HepG2 (cell line): ENCODE measurements around the gene TAOK3. TPM values are rescaled to one million over a fixed set of nuclear protein-coding genes. Genes with fewer than 3 reads are reported as not detected.

Experiments
- ESRRA ChIP-seq: sonication (generic); formaldehyde crosslinking; IDR thresholded peaks from 2 replicates; pipeline ENCODE4 v1.5.1; 2020; ENCODE audit warnings: mild to moderate bottlenecking, low read depth, missing genetic modification reagents
- ISX ChIP-seq: sonication (generic); formaldehyde crosslinking; conservative IDR thresholded peaks from 2 replicates; pipeline ENCODE4 v1.5.0; 2020; ENCODE audit warnings: missing genetic modification reagents
- MAFK ChIP-seq, 2 experiments: IDR thresholded peaks in 1 of 2; conservative IDR thresholded peaks in 1 of 2; 2 replicates each; pipeline ENCODE4 v1.6.1; 2011; ENCODE audit warnings: improper control_type of control experiment in 2 of 2, low read length in 2 of 2
- SKI ChIP-seq: fragments of 450-650 bp; IDR thresholded peaks from one replicate; pipeline ENCODE4 v1.6.1; 2018; ENCODE audit warnings: mild to moderate bottlenecking; ENCODE audit not compliant: partially characterized antibody
- TEAD2 ChIP-seq: sonication (generic); formaldehyde crosslinking; IDR thresholded peaks from 2 replicates; pipeline ENCODE4 v1.9.0; 2021; ENCODE audit warnings: missing genetic modification reagents
- ZNF274 ChIP-seq: sonication (generic); formaldehyde crosslinking; IDR thresholded peaks from 2 replicates; pipeline ENCODE4 v1.5.1; 2020; ENCODE audit warnings: mild to moderate bottlenecking, missing genetic modification reagents
- ZNF564 ChIP-seq: sonication (generic); formaldehyde crosslinking; IDR thresholded peaks from 2 replicates; pipeline ENCODE4 v1.8.1; 2023; ENCODE audit warnings: mild to moderate bottlenecking, missing genetic modification reagents
- polyA plus RNA-seq, 8 experiments: library from polyadenylated mRNA; depleted of rRNA in 3 of 8; stranded (reverse) in 7 of 8; unstranded in 1 of 8; fragments of >200 nt; fragmentation: Illumina TruSeq in 4 of 8; extraction: Trizol in 4 of 8; gene quantifications; 2 replicates each; pipeline versions ENCODE4 v1.2.1 to v1.2.3, GENCODE V29; 2011 to 2016; ENCODE audit warnings: low read depth in 4 of 8, missing spikeins in 1 of 8, mixed read lengths in 1 of 8; ENCODE audit not compliant: insufficient read depth in 1 of 8
- total RNA-seq, 5 experiments: library from RNA; depleted of rRNA; stranded (reverse); fragments of >200 nt; fragmentation: Illumina TruSeq; extraction: Trizol; gene quantifications; 2 replicates each; pipeline ENCODE4 v1.2.3, GENCODE V29; 2016; ENCODE audit warnings: low read depth in 1 of 5
- TF ChIP-seq, protein P1 (sequence below): sonication (generic); formaldehyde crosslinking; IDR thresholded peaks from 2 replicates; pipeline ENCODE4 v1.4.0; 2020; ENCODE audit warnings: missing genetic modification reagents, borderline replicate concordance
- TF ChIP-seq, protein P2 (sequence below): sonication (generic); formaldehyde crosslinking; IDR thresholded peaks from 2 replicates; pipeline ENCODE4 v1.9.0; 2021; ENCODE audit warnings: missing genetic modification reagents, mild to moderate bottlenecking, borderline replicate concordance
- TF ChIP-seq, protein P3 (sequence below): fragments of 450-650 bp; IDR thresholded peaks from 2 replicates; pipeline ENCODE4 v1.6.1; 2016
- TF ChIP-seq, protein P4 (sequence below): sonication (generic); formaldehyde crosslinking; IDR thresholded peaks from 2 replicates; pipeline ENCODE4 v1.5.1; 2020; ENCODE audit warnings: missing genetic modification reagents, mild to moderate bottlenecking, borderline replicate concordance
- TF ChIP-seq, protein P5 (sequence below): sonication (generic); formaldehyde crosslinking; IDR thresholded peaks from 2 replicates; pipeline ENCODE4 v1.4.0; 2020; ENCODE audit warnings: missing genetic modification reagents, borderline replicate concordance
- TF ChIP-seq, protein P6 (sequence below): sonication (generic); formaldehyde crosslinking; IDR thresholded peaks from 2 replicates; pipeline ENCODE4 v1.4.0; 2020; ENCODE audit warnings: low read depth, missing genetic modification reagents

The TAOK3 gene
- total and polyA plus RNA-seq, 2 of the 13 experiments (the other 11 are each of a cell fraction or from before 2014, with no cell fraction given), result 10.4 to 12.3 TPM

DNA sequence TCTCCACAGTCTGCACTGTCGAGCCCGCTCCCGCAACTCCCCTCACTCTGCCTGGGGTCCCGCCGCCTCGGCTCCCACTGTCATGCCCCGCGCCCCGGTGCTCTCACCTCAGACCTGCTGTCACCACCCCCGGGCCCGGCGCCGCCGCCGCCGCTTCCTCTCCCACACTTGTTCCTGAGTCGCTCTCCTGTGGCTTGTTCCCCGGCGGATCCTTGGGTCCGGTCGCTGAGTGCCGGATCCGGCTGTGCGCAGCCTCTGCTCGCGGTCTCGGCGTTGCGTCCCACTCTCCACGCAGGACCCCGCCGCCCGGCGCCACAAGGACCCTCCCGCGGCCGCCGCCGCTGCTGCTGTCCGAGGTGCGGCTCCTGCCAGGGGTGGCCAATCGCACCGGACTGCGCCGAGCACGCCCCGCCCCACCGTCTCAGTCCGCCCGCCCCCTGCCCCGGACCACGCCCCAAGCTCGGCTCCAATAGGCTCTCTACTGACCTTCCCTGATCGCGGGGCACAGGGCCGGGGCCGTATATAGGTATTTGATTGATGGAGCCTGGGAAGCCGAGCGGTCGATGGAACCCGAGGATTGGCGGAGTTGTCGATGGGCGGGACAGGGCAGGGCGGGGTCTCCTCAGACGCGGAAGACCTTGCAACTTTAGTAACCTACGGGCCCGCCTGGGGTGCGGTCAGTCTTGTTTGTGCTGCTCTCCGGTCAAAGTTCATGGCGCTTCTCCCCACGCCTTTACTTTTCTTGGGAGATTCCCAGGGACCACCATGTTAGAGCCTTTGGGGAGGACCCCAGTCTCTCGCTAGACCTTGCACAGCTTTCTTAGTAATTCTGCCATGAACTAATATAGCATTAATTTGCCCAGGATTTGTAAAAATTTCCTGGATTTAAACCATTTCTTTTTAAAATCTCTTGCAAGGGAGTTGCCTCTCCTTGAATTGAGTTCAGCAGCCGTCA lies at the start of gene TAOK3 (continued):
- no peak for TF ChIP-seq TEAD2 (CRISPR knock-in tag)
- TF ChIP-seq, protein P1, sequence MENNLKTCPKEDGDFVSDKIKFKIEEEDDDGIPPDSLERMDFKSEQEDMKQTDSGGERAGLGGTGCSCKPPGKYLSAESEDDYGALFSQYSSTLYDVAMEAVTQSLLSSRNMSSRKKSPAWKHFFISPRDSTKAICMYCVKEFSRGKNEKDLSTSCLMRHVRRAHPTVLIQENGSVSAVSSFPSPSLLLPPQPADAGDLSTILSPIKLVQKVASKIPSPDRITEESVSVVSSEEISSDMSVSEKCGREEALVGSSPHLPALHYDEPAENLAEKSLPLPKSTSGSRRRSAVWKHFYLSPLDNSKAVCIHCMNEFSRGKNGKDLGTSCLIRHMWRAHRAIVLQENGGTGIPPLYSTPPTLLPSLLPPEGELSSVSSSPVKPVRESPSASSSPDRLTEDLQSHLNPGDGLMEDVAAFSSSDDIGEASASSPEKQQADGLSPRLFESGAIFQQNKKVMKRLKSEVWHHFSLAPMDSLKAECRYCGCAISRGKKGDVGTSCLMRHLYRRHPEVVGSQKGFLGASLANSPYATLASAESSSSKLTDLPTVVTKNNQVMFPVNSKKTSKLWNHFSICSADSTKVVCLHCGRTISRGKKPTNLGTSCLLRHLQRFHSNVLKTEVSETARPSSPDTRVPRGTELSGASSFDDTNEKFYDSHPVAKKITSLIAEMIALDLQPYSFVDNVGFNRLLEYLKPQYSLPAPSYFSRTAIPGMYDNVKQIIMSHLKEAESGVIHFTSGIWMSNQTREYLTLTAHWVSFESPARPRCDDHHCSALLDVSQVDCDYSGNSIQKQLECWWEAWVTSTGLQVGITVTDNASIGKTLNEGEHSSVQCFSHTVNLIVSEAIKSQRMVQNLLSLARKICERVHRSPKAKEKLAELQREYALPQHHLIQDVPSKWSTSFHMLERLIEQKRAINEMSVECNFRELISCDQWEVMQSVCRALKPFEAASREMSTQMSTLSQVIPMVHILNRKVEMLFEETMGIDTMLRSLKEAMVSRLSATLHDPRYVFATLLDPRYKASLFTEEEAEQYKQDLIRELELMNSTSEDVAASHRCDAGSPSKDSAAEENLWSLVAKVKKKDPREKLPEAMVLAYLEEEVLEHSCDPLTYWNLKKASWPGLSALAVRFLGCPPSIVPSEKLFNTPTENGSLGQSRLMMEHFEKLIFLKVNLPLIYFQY (CRISPR knock-in tag), result no peak
- TF ChIP-seq, protein P2, sequence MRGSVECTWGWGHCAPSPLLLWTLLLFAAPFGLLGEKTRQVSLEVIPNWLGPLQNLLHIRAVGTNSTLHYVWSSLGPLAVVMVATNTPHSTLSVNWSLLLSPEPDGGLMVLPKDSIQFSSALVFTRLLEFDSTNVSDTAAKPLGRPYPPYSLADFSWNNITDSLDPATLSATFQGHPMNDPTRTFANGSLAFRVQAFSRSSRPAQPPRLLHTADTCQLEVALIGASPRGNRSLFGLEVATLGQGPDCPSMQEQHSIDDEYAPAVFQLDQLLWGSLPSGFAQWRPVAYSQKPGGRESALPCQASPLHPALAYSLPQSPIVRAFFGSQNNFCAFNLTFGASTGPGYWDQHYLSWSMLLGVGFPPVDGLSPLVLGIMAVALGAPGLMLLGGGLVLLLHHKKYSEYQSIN, result no peak
- TF ChIP-seq, protein P3, sequence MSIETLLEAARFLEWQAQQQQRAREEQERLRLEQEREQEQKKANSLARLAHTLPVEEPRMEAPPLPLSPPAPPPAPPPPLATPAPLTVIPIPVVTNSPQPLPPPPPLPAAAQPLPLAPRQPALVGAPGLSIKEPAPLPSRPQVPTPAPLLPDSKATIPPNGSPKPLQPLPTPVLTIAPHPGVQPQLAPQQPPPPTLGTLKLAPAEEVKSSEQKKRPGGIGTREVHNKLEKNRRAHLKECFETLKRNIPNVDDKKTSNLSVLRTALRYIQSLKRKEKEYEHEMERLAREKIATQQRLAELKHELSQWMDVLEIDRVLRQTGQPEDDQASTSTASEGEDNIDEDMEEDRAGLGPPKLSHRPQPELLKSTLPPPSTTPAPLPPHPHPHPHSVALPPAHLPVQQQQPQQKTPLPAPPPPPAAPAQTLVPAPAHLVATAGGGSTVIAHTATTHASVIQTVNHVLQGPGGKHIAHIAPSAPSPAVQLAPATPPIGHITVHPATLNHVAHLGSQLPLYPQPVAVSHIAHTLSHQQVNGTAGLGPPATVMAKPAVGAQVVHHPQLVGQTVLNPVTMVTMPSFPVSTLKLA, result peak; percentile 21; the same call in 1 of the 2 replicates
- TF ChIP-seq ISX (CRISPR knock-in tag), result no peak
- TF ChIP-seq, protein P4, sequence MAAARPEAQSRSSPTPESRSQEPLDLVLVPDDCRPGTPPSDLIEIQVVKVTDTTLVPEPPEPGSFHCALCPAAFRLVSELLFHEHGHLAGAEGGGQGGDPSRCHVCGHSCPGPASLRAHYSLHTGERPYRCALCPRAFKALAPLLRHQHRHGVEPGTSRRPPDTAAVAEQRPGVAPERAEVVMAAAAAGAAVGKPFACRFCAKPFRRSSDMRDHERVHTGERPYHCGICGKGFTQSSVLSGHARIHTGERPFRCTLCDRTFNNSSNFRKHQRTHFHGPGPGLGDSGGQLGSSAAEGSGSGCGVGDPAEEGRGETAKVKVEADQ (CRISPR knock-in tag), result no peak
- TF ChIP-seq, protein P5, sequence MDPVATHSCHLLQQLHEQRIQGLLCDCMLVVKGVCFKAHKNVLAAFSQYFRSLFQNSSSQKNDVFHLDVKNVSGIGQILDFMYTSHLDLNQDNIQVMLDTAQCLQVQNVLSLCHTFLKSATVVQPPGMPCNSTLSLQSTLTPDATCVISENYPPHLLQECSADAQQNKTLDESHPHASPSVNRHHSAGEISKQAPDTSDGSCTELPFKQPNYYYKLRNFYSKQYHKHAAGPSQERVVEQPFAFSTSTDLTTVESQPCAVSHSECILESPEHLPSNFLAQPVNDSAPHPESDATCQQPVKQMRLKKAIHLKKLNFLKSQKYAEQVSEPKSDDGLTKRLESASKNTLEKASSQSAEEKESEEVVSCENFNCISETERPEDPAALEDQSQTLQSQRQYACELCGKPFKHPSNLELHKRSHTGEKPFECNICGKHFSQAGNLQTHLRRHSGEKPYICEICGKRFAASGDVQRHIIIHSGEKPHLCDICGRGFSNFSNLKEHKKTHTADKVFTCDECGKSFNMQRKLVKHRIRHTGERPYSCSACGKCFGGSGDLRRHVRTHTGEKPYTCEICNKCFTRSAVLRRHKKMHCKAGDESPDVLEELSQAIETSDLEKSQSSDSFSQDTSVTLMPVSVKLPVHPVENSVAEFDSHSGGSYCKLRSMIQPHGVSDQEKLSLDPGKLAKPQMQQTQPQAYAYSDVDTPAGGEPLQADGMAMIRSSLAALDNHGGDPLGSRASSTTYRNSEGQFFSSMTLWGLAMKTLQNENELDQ (CRISPR knock-in tag), result no peak
- TF ChIP-seq, protein P6, sequence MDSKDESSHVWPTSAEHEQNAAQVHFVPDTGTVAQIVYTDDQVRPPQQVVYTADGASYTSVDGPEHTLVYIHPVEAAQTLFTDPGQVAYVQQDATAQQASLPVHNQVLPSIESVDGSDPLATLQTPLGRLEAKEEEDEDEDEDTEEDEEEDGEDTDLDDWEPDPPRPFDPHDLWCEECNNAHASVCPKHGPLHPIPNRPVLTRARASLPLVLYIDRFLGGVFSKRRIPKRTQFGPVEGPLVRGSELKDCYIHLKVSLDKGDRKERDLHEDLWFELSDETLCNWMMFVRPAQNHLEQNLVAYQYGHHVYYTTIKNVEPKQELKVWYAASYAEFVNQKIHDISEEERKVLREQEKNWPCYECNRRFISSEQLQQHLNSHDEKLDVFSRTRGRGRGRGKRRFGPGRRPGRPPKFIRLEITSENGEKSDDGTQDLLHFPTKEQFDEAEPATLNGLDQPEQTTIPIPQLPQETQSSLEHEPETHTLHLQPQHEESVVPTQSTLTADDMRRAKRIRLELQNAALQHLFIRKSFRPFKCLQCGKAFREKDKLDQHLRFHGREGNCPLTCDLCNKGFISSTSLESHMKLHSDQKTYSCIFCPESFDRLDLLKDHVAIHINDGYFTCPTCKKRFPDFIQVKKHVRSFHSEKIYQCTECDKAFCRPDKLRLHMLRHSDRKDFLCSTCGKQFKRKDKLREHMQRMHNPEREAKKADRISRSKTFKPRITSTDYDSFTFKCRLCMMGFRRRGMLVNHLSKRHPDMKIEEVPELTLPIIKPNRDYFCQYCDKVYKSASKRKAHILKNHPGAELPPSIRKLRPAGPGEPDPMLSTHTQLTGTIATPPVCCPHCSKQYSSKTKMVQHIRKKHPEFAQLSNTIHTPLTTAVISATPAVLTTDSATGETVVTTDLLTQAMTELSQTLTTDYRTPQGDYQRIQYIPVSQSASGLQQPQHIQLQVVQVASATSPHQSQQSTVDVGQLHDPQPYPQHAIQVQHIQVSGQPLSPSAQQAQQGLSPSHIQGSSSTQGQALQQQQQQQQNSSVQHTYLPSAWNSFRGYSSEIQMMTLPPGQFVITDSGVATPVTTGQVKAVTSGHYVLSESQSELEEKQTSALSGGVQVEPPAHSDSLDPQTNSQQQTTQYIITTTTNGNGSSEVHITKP (CRISPR knock-in tag), result no peak
- no peak for TF ChIP-seq SKI
- TF ChIP-seq MAFK (conservative IDR thresholded peaks at IDR 0.05 in 1 of 2, IDR thresholded peaks at IDR 0.05 in 1 of 2; ENCODE audit: low read length in 2 of 2), result no peak
- no peak for TF ChIP-seq ZNF274 (CRISPR knock-in tag)
- TF ChIP-seq ZNF564 (CRISPR knock-in tag), result no peak
- 0 out of 2 replicates have a peak, but pooled peaks have one; percentile 38 for TF ChIP-seq ESRRA (CRISPR knock-in tag)
